Measurements from ENCODE around the gene MYO15A.

MYO15A gene

GRCh38 chr17:18185391-18185790, 76.8 kb downstream of the MYO15A start:
- TF ChIP-seq GATA3 (IDR thresholded peaks at IDR 0.05; ENCODE audit: low read depth, low read length) (no peak), GATA2 (IDR thresholded peaks at IDR 0.05; ENCODE audit: low read depth, low read length) (no peak)

GRCh38 chr17:18185832-18186626, 77.5 kb downstream of the MYO15A start:
- TF ChIP-seq GATA3 (IDR thresholded peaks at IDR 0.05; ENCODE audit: low read depth, low read length) (no peak), GATA2 (IDR thresholded peaks at IDR 0.05; ENCODE audit: low read depth, low read length) (no peak)

- TF ChIP-seq GATA3 (IDR thresholded peaks at IDR 0.05; ENCODE audit: low read depth, low read length) (no peak), GATA2 (IDR thresholded peaks at IDR 0.05; ENCODE audit: low read depth, low read length) (no peak)
These were observed 78.0 kb downstream of the MYO15A start for GRCh38 chr17:18186627-18186982.

GRCh38 chr17:18187226-18187625, 78.7 kb downstream of the MYO15A start:
- TF ChIP-seq GATA3 (IDR thresholded peaks at IDR 0.05; ENCODE audit: low read depth, low read length) = no peak
- no peak for TF ChIP-seq GATA2 (IDR thresholded peaks at IDR 0.05; ENCODE audit: low read depth, low read length)

- TF ChIP-seq GATA2 (IDR thresholded peaks at IDR 0.05; ENCODE audit: low read depth, low read length) (peak; percentile 54; the same call in 1 of the 2 replicates), GATA3 (IDR thresholded peaks at IDR 0.05; ENCODE audit: low read depth, low read length) (no peak)
These were observed 79.5 kb downstream of the MYO15A start for GRCh38 chr17:18187821-18188761.

GRCh38 chr17:18190628-18191235, 82.2 kb downstream of the MYO15A start:
- TF ChIP-seq GATA3 (IDR thresholded peaks at IDR 0.05; ENCODE audit: low read depth, low read length) (no peak), GATA2 (IDR thresholded peaks at IDR 0.05; ENCODE audit: low read depth, low read length) (no peak)

- no peak for TF ChIP-seq GATA3 (IDR thresholded peaks at IDR 0.05; ENCODE audit: low read depth, low read length)
- TF ChIP-seq GATA2 (IDR thresholded peaks at IDR 0.05; ENCODE audit: low read depth, low read length) = no peak
These were observed 82.7 kb downstream of the MYO15A start for GRCh38 chr17:18191236-18191667.

- TF ChIP-seq GATA2 (IDR thresholded peaks at IDR 0.05; ENCODE audit: low read depth, low read length) (no peak), GATA3 (IDR thresholded peaks at IDR 0.05; ENCODE audit: low read depth, low read length) (no peak)
These were observed 83.4 kb downstream of the MYO15A start for GRCh38 chr17:18191967-18192366.

- TF ChIP-seq GATA3 (IDR thresholded peaks at IDR 0.05; ENCODE audit: low read depth, low read length) (no peak), GATA2 (IDR thresholded peaks at IDR 0.05; ENCODE audit: low read depth, low read length) (no peak)
These were observed 85.8 kb downstream of the MYO15A start for GRCh38 chr17:18194394-18194793.

GRCh38 chr17:18194804-18195203, 86.2 kb downstream of the MYO15A start:
- TF ChIP-seq GATA3 (IDR thresholded peaks at IDR 0.05; ENCODE audit: low read depth, low read length) = no peak
- TF ChIP-seq GATA2 (IDR thresholded peaks at IDR 0.05; ENCODE audit: low read depth, low read length) = no peak

GRCh38 chr17:18195246-18195645, 86.7 kb downstream of the MYO15A start:
- no peak for TF ChIP-seq GATA3 (IDR thresholded peaks at IDR 0.05; ENCODE audit: low read depth, low read length)
- TF ChIP-seq GATA2 (IDR thresholded peaks at IDR 0.05; ENCODE audit: low read depth, low read length) = no peak

- TF ChIP-seq GATA2 (IDR thresholded peaks at IDR 0.05; ENCODE audit: low read depth, low read length) = no peak
- TF ChIP-seq GATA3 (IDR thresholded peaks at IDR 0.05; ENCODE audit: low read depth, low read length) = no peak
These were observed 89.1 kb downstream of the MYO15A start for GRCh38 chr17:18197535-18198194.

- TF ChIP-seq GATA2 (IDR thresholded peaks at IDR 0.05; ENCODE audit: low read depth, low read length) (no peak), GATA3 (IDR thresholded peaks at IDR 0.05; ENCODE audit: low read depth, low read length) (no peak)
These were observed 90.0 kb downstream of the MYO15A start for GRCh38 chr17:18198530-18198929.

GRCh38 chr17:18201108-18201507, 92.6 kb downstream of the MYO15A start:
- TF ChIP-seq GATA3 (IDR thresholded peaks at IDR 0.05; ENCODE audit: low read depth, low read length) (no peak), GATA2 (IDR thresholded peaks at IDR 0.05; ENCODE audit: low read depth, low read length) (no peak)

Measured in SH-SY5Y (cell line).